Stromal cell of bone marrow (primary cell): Measurements from ENCODE around the gene TTLL9.
"Not testable (repeated sequence)": the region's sequence is repeated elsewhere in the genome, so short reads cannot be mapped to it uniquely, and the experiment has no call there.

Experiments
- DNase-seq: peaks from one replicate; pipeline ENCODE4 v3.0.0-alpha.2; 2012; ENCODE audit warnings: low read depth

The TTLL9 gene

GRCh38 chr20:31917962-31918412 lies 47.6 kb downstream of the TTLL9 start:
- DNase-seq = not testable (repeated sequence)

GRCh38 chr20:31918466-31919105 lies 48.2 kb downstream of the TTLL9 start:
- DNase-seq = no peak

DNA sequence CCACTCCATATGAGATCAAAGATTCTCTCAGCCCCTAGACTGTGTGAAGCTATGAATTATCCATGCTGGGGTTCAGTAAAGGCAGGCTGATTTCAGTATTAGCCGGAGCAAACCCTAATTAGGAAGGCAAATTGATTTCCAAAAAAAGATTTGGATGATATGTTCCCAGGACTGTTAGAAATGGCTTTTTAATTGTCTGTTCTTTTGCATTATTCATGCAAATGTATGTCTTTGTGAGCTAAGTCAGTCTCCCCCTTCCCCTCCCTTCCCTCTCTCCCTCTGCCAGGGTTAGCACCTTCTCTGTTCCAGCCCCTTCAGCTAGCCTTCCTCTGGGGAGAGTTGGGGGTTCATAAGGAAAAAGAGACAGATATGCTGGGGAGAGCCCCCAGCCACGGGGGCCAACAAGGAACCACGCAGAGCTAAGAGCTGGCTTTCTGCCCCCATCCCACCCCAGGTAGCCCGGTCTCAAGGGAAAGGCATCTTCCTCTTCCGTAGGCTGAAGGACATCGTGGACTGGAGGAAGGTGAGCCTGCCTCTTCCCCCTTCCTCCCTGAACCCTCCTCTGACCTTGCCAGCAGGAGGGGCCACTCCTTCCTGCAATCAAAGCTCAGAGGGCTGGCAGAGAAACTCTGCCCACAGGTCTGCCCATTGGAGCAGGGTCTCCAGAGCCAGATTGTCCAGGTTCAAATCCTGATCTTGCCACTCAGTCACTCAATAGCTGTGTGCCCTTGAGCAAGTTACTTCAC lies 49.1 kb downstream of the TTLL9 start:
- DNase-seq = no peak

DNA sequence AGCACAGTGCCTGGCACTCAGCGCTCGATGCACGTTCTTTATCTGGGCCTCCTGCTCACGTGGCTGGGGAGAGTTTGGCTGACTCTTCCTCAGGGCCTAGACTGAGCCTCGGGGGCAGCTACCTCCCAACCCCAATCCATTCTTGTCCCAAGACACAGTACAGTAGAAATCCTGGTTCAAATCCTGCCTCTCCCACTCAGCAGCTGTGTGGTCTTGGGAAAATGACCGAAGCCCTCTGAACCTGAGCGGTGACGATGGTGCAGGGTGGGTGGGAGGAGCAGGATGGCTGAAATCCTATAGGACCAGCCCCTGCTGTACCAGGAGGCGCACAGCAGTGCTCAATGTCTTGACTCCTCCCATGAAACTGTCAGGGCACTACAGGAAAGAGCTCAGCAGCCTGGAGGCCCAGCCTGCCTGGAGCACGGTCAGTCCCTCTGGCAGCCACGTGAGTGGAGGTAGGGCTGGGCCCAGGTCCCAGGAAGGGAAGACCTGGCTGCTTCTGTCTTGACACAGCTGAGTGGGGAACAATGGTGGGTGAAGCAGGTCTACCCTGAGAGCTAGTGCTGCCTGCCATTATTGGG lies 49.9 kb downstream of the TTLL9 start:
- no peak for DNase-seq

GRCh38 chr20:31921480-31921879 lies 51.0 kb downstream of the TTLL9 start:
- not testable (repeated sequence) for DNase-seq

GRCh38 chr20:31922181-31922580 lies 51.7 kb downstream of the TTLL9 start:
- no peak for DNase-seq

GRCh38 chr20:31922588-31922987 lies 52.2 kb downstream of the TTLL9 start:
- DNase-seq = no peak

- no peak for DNase-seq
Observed at GRCh38 chr20:31923388-31924331, 53.2 kb downstream of the TTLL9 start.

- DNase-seq = no peak
Observed at GRCh38 chr20:31924561-31924960, 54.1 kb downstream of the TTLL9 start.

GRCh38 chr20:31925631-31926030 lies 55.2 kb downstream of the TTLL9 start:
- no peak for DNase-seq

GRCh38 chr20:31926493-31926892 lies 56.1 kb downstream of the TTLL9 start:
- no peak for DNase-seq

GRCh38 chr20:31927627-31928159 lies 57.3 kb downstream of the TTLL9 start:
- no peak for DNase-seq

DNA sequence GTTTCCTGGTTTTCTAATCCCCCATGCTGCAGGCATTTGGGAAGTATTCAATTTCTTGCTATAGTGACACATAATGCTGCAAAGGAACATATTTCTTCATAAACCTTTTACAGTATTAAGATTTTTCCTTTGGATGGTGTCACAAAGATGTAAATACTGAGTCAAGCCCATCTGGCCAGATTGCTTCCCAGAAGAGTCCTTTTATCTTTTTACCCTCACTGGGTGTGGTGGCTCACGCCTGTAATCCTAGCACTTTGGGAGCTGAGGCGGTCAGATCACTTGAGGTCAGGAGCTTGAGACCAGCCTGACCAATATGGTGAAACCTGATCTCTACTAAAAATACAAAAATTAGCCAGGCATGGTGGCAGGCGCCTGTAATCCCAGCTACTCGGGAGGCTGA lies 59.2 kb downstream of the TTLL9 start:
- not testable (repeated sequence) for DNase-seq

DNA sequence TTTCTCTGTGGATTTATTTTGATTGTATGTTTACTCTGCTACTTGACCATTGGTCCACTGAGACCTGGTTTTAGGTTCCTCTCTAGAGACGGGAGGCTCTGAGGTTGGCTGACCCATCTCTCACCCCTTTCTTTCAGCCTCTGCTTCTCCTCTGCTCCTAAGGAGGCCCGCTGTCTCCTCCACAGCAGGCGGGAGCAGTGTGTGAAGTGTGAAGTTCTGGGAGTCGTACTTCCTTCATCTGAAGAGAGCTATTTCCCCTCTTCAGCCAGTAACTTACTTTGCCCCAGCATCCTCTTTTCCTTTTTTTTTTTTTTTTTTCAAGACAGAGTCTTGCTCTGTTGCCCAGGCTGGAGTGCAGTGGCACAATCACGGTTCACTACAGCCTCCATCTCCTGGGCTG lies 60.3 kb downstream of the TTLL9 start:
- DNase-seq = no peak

GRCh38 chr20:31933698-31934097 lies 63.3 kb downstream of the TTLL9 start:
- no peak for DNase-seq

DNA sequence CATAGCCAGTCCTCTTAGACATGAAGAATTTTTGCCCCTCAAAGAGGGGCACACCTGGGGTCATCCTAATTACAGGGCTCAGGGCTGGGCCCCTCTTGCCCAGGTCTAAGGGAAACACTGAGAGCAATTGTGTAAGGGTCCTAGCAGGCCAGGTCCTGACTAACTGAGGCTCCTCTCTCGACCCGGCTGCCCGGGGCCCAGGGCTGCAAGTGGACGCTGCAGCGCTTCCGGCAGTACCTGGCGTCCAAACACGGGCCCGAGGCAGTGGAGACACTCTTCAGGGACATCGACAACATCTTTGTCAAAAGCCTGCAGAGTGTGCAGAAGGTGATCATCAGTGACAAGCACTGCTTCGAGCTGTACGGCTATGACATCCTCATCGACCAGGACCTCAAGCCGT lies 64.1 kb downstream of the TTLL9 start:
- DNase-seq = no peak

GRCh38 chr20:31934968-31935764 lies 64.7 kb downstream of the TTLL9 start:
- DNase-seq = no peak

DNA sequence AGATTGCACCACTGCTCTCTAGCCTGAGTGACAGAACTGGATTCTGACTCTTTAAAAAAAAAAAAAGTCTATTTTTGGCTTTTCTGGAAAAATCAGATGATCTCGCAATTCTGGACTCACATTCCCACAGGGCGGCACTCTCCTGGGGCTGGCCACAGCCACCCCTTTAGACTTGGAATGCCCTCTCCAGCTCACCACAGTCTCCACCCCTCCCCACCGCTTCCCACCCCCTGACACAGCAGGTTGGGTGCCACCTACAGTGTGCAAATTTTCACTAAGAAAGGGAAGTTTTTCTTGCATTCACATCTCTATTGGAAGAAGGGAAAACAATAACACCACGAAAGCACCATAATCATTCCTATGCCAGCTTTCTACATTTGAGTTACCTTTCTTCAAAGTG lies 66.0 kb downstream of the TTLL9 start:
- DNase-seq = no peak

DNA sequence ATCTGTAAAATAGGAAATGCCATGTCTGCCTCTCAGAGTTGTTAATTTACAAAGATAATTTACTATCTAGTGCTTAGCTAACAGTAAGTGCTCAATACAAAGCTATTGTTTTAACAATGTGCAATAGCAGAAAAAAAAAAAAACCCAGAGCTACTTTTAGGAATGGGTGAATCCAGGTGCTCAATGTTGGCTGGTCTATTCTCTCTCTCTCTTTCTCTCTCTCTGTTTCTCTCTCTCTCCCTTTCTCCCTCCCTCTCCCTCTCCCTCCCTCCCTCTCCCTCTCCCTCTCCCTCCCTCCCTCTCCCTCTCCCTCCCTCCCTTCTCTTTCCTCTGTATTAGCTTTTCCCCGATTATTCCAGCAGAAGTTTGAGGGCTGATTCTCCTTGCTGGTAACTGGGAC lies 67.4 kb downstream of the TTLL9 start:
- DNase-seq = no peak

- no peak for DNase-seq
Observed at GRCh38 chr20:31939661-31940060, 69.2 kb downstream of the TTLL9 start.

DNA sequence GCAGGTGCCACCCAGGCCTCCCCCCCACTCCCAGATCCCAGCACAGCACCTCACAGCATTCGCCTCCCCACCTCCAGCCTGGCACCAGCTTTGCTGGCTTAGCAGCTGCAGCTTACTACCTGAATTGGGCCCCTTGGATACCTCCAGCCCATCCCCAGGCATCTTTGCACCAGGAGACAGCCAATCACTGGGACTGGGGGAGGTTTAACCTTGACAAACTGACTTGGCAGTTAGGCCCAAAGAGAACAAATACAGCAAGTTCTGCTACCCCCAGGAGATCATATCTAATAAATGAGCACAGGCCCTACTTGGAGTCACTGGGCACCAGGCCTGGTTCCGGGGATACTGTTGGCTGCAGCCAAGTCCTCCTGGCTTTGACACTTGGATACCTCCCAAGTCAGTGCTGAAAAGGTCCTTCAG lies 72.6 kb downstream of the TTLL9 start:
- no peak for DNase-seq
